HS-27A (cell line): ENCODE measurements around the gene EDIL3.
"Not testable (repeated sequence)": the region's sequence is repeated elsewhere in the genome, so short reads cannot be mapped to it uniquely, and the experiment has no call there.

ENCODE experiments used
- DNase-seq: peaks from one replicate; pipeline ENCODE4 v3.0.0-alpha.2; 2012; ENCODE audit warnings: low read depth, missing footprints

Gene EDIL3

GRCh38 chr5:84063041-84063440 is 321.6 kb downstream of the EDIL3 start:
- DNase-seq: no peak

- DNase-seq: no peak
Observed at GRCh38 chr5:84059672-84060071, 325.0 kb downstream of the EDIL3 start.

GRCh38 chr5:84058561-84058960 is 326.1 kb downstream of the EDIL3 start:
- no peak for DNase-seq

- no peak for DNase-seq
Observed at GRCh38 chr5:84057211-84057610, 327.5 kb downstream of the EDIL3 start.

- DNase-seq: no peak
Observed at GRCh38 chr5:84045964-84046363, 338.7 kb downstream of the EDIL3 start.

GRCh38 chr5:84036842-84037241 is 347.8 kb downstream of the EDIL3 start:
- DNase-seq: no peak

- no peak for DNase-seq
Observed at GRCh38 chr5:84032324-84032723, 352.4 kb downstream of the EDIL3 start.

- DNase-seq: peak; percentile 46
Observed at GRCh38 chr5:84028093-84028492, 356.6 kb downstream of the EDIL3 start.

- DNase-seq: not testable (repeated sequence)
Observed at GRCh38 chr5:84018521-84018920, 366.2 kb downstream of the EDIL3 start.

- no peak for DNase-seq
Observed at GRCh38 chr5:84017523-84018172, 367.0 kb downstream of the EDIL3 start.

GRCh38 chr5:84016085-84016484 is 368.6 kb downstream of the EDIL3 start:
- DNase-seq: no peak

- no peak for DNase-seq
Observed at GRCh38 chr5:84014966-84015365, 369.7 kb downstream of the EDIL3 start.

GRCh38 chr5:83993803-83994202 is 390.9 kb downstream of the EDIL3 start:
- no peak for DNase-seq

GRCh38 chr5:83991566-83992224 is 393.0 kb downstream of the EDIL3 start:
- no peak for DNase-seq

- no peak for DNase-seq
Observed at GRCh38 chr5:83988293-83988685, 396.4 kb downstream of the EDIL3 start.

- DNase-seq: no peak
Observed at GRCh38 chr5:83987513-83988292, 397.0 kb downstream of the EDIL3 start.

GRCh38 chr5:83983852-83984251 is 400.8 kb downstream of the EDIL3 start:
- no peak for DNase-seq

GRCh38 chr5:83973925-83974815 is 410.5 kb downstream of the EDIL3 start:
- no peak for DNase-seq

GRCh38 chr5:83972909-83973308 is 411.8 kb downstream of the EDIL3 start:
- no peak for DNase-seq

GRCh38 chr5:83972236-83972635 is 412.4 kb downstream of the EDIL3 start:
- DNase-seq: no peak

GRCh38 chr5:83967417-83967816 is 417.3 kb downstream of the EDIL3 start:
- no peak for DNase-seq

- DNase-seq: no peak
Observed at GRCh38 chr5:83965441-83965840, 419.2 kb downstream of the EDIL3 start.
